ENCODE data around the gene CD5L.

The CD5L gene

GRCh38 chr1:157830887-157831286 lies 10.7 kb downstream of the CD5L start:
- peaks cover 3 to 7% of the 10 kb centered on the region in 2 experiments for H3K4me1 ChIP-seq (ENCODE audit: control insufficient read depth in 1 of 2, insufficient read depth in 2 of 2, low read length in 2 of 2)
- no peaks in the 10 kb centered on the region for H3K27me3 ChIP-seq (ENCODE audit: insufficient read depth, low read length)
- no peak overlapping the region for H4K12ac ChIP-seq (ENCODE audit: low read depth, low read length)
- no peaks in the 10 kb centered on the region for H3K36me3 ChIP-seq (ENCODE audit: control insufficient read depth in 1 of 2, insufficient read depth in 2 of 2, low read length in 2 of 2)
- no peak overlapping the region for H3K4me3 ChIP-seq (ENCODE audit: low read depth, low read length)
- WGBS (ENCODE audit: extremely low coverage, insufficient coverage, insufficient read length), result no CpG with 5 or more reads among the region's 2 CpGs
- no peak overlapping the region for H2BK120ac ChIP-seq (ENCODE audit: insufficient read depth, low read length, poor library complexity)
- no peak overlapping the region for H2AFZ ChIP-seq (ENCODE audit: insufficient read depth, low read length, poor library complexity)
- no peak overlapping the region for H4K91ac ChIP-seq (ENCODE audit: low read depth, low read length)
- no peak overlapping the region for H3K9ac ChIP-seq (ENCODE audit: low read length)
- H3K4ac ChIP-seq (ENCODE audit: low read depth, low read length), result no peak overlapping the region
- no peaks in the 10 kb centered on the region for H3K9me3 ChIP-seq (ENCODE audit: insufficient read depth, low read depth, low read length)
- H3K27ac ChIP-seq (ENCODE audit: low read depth, low read length), result no peak overlapping the region
- no peaks in the 10 kb centered on the region for H3K79me2 ChIP-seq (ENCODE audit: control insufficient read depth, insufficient read depth, low read length, poor library complexity)
- no peak overlapping the region for H2BK5ac ChIP-seq (ENCODE audit: low read depth, low read length, poor library complexity)
- H2AK5ac ChIP-seq (ENCODE audit: low read length), result no peak overlapping the region
- H2BK12ac ChIP-seq (ENCODE audit: low read length), result no peak overlapping the region
- no peaks in the 10 kb centered on the region for H3K79me1 ChIP-seq (ENCODE audit: low read length)
- H3K23ac ChIP-seq (ENCODE audit: low read length), result no peak overlapping the region
- no peak overlapping the region for H4K8ac ChIP-seq (ENCODE audit: low read depth, low read length)
- H3K18ac ChIP-seq (ENCODE audit: low read length), result no peak overlapping the region
- H3K14ac ChIP-seq (ENCODE audit: low read length), result no peak overlapping the region
- no peak overlapping the region for H3K4me2 ChIP-seq (ENCODE audit: low read length)
- no peak for DNase-seq

- no CpG with 5 or more reads among the region's 3 CpGs for WGBS (ENCODE audit: extremely low coverage, insufficient coverage, insufficient read length)
- Histone ChIP-seq H4K12ac (ENCODE audit: low read depth, low read length) (no peak overlapping the region), H2BK5ac (ENCODE audit: low read depth, low read length, poor library complexity) (no peak overlapping the region), H4K91ac (ENCODE audit: low read depth, low read length) (no peak overlapping the region), H2AK5ac (ENCODE audit: low read length) (no peak overlapping the region), H2AFZ (ENCODE audit: insufficient read depth, low read length, poor library complexity) (no peak overlapping the region), H3K79me1 (ENCODE audit: low read length) (no peaks in the 10 kb centered on the region), H3K14ac (ENCODE audit: low read length) (no peak overlapping the region), H3K27me3 (ENCODE audit: insufficient read depth, low read length) (no peaks in the 10 kb centered on the region), H3K18ac (ENCODE audit: low read length) (no peak overlapping the region), H3K4ac (ENCODE audit: low read depth, low read length) (no peak overlapping the region), H3K79me2 (ENCODE audit: control insufficient read depth, insufficient read depth, low read length, poor library complexity) (no peaks in the 10 kb centered on the region), H2BK120ac (ENCODE audit: insufficient read depth, low read length, poor library complexity) (no peak overlapping the region), H3K4me1 (ENCODE audit: control insufficient read depth in 1 of 2, insufficient read depth in 2 of 2, low read length in 2 of 2) (peaks cover 3 to 7% of the 10 kb centered on the region in 2 experiments), H3K4me2 (ENCODE audit: low read length) (no peak overlapping the region), H2BK12ac (ENCODE audit: low read length) (no peak overlapping the region), H3K9ac (ENCODE audit: low read length) (no peak overlapping the region), H3K4me3 (ENCODE audit: low read depth, low read length) (no peak overlapping the region), H3K36me3 (ENCODE audit: control insufficient read depth in 1 of 2, insufficient read depth in 2 of 2, low read length in 2 of 2) (no peaks in the 10 kb centered on the region), H4K8ac (ENCODE audit: low read depth, low read length) (no peak overlapping the region), H3K23ac (ENCODE audit: low read length) (no peak overlapping the region), H3K9me3 (ENCODE audit: insufficient read depth, low read depth, low read length) (no peaks in the 10 kb centered on the region), H3K27ac (ENCODE audit: low read depth, low read length) (no peak overlapping the region)
- DNase-seq, result no peak
Measured at GRCh38 chr1:157829711-157830110, 11.9 kb downstream of the CD5L start.

- Histone ChIP-seq H2AFZ (ENCODE audit: insufficient read depth, low read length, poor library complexity) (no peak overlapping the region), H3K79me2 (ENCODE audit: control insufficient read depth, insufficient read depth, low read length, poor library complexity) (no peaks in the 10 kb centered on the region), H4K12ac (ENCODE audit: low read depth, low read length) (no peak overlapping the region), H3K27me3 (ENCODE audit: insufficient read depth, low read length) (no peaks in the 10 kb centered on the region), H3K4me2 (ENCODE audit: low read length) (no peak overlapping the region), H3K9me3 (ENCODE audit: insufficient read depth, low read depth, low read length) (no peaks in the 10 kb centered on the region), H3K27ac (ENCODE audit: low read depth, low read length) (no peak overlapping the region), H3K36me3 (ENCODE audit: control insufficient read depth in 1 of 2, insufficient read depth in 2 of 2, low read length in 2 of 2) (no peaks in the 10 kb centered on the region), H3K23ac (ENCODE audit: low read length) (no peak overlapping the region), H2AK5ac (ENCODE audit: low read length) (no peak overlapping the region), H3K9ac (ENCODE audit: low read length) (no peak overlapping the region), H2BK120ac (ENCODE audit: insufficient read depth, low read length, poor library complexity) (no peak overlapping the region), H4K8ac (ENCODE audit: low read depth, low read length) (no peak overlapping the region), H3K4me3 (ENCODE audit: low read depth, low read length) (no peak overlapping the region), H3K4ac (ENCODE audit: low read depth, low read length) (no peak overlapping the region), H2BK12ac (ENCODE audit: low read length) (no peak overlapping the region), H2BK5ac (ENCODE audit: low read depth, low read length, poor library complexity) (no peak overlapping the region), H3K4me1 (ENCODE audit: control insufficient read depth in 1 of 2, insufficient read depth in 2 of 2, low read length in 2 of 2) (peaks cover 3 to 7% of the 10 kb centered on the region in 2 experiments), H3K18ac (ENCODE audit: low read length) (no peak overlapping the region), H3K14ac (ENCODE audit: low read length) (no peak overlapping the region), H4K91ac (ENCODE audit: low read depth, low read length) (no peak overlapping the region), H3K79me1 (ENCODE audit: low read length) (no peaks in the 10 kb centered on the region)
- DNase-seq, result no peak
Measured at GRCh38 chr1:157829210-157829609, 12.4 kb downstream of the CD5L start.

GRCh38 chr1:157820299-157820698 lies 21.3 kb downstream of the CD5L start:
- H3K23ac ChIP-seq (ENCODE audit: low read length), result no peak overlapping the region
- no peaks in the 10 kb centered on the region for H3K27me3 ChIP-seq (ENCODE audit: insufficient read depth, low read length)
- no peaks in the 10 kb centered on the region for H3K4me1 ChIP-seq (ENCODE audit: control insufficient read depth in 1 of 2, insufficient read depth in 2 of 2, low read length in 2 of 2)
- H3K4ac ChIP-seq (ENCODE audit: low read depth, low read length), result no peak overlapping the region
- no peak overlapping the region for H2AK5ac ChIP-seq (ENCODE audit: low read length)
- no peak overlapping the region for H3K4me2 ChIP-seq (ENCODE audit: low read length)
- H4K91ac ChIP-seq (ENCODE audit: low read depth, low read length), result no peak overlapping the region
- no CpG with 5 or more reads among the region's 2 CpGs for WGBS (ENCODE audit: extremely low coverage, insufficient coverage, insufficient read length)
- no peaks in the 10 kb centered on the region for H3K79me2 ChIP-seq (ENCODE audit: control insufficient read depth, insufficient read depth, low read length, poor library complexity)
- no peak overlapping the region for H4K8ac ChIP-seq (ENCODE audit: low read depth, low read length)
- no peak overlapping the region for H3K14ac ChIP-seq (ENCODE audit: low read length)
- no peaks in the 10 kb centered on the region for H3K79me1 ChIP-seq (ENCODE audit: low read length)
- DNase-seq, result no peak
- no peak overlapping the region for H4K12ac ChIP-seq (ENCODE audit: low read depth, low read length)
- no peak overlapping the region for H2BK5ac ChIP-seq (ENCODE audit: low read depth, low read length, poor library complexity)
- H3K36me3 ChIP-seq (ENCODE audit: control insufficient read depth in 1 of 2, insufficient read depth in 2 of 2, low read length in 2 of 2), result no peaks in the 10 kb centered on the region
- no peaks in the 10 kb centered on the region for H3K9me3 ChIP-seq (ENCODE audit: insufficient read depth, low read depth, low read length)
- no peak overlapping the region for H2BK12ac ChIP-seq (ENCODE audit: low read length)
- H2AFZ ChIP-seq (ENCODE audit: insufficient read depth, low read length, poor library complexity), result no peak overlapping the region
- H3K9ac ChIP-seq (ENCODE audit: low read length), result no peak overlapping the region
- no peak overlapping the region for H3K27ac ChIP-seq (ENCODE audit: low read depth, low read length)
- H3K4me3 ChIP-seq (ENCODE audit: low read depth, low read length), result no peak overlapping the region
- H2BK120ac ChIP-seq (ENCODE audit: insufficient read depth, low read length, poor library complexity), result no peak overlapping the region
- H3K18ac ChIP-seq (ENCODE audit: low read length), result no peak overlapping the region
